HG02884 (cell line): ENCODE measurements around the gene PARD6G.

Source experiments
- ATAC-seq: cut with Tn5 transposase; IDR thresholded peaks from one replicate; pipeline ENCODE4 v1.9.1; 2021; ENCODE audit warnings: mild to moderate bottlenecking, moderate library complexity; ENCODE audit not compliant: unreplicated experiment

The PARD6G gene

DNA sequence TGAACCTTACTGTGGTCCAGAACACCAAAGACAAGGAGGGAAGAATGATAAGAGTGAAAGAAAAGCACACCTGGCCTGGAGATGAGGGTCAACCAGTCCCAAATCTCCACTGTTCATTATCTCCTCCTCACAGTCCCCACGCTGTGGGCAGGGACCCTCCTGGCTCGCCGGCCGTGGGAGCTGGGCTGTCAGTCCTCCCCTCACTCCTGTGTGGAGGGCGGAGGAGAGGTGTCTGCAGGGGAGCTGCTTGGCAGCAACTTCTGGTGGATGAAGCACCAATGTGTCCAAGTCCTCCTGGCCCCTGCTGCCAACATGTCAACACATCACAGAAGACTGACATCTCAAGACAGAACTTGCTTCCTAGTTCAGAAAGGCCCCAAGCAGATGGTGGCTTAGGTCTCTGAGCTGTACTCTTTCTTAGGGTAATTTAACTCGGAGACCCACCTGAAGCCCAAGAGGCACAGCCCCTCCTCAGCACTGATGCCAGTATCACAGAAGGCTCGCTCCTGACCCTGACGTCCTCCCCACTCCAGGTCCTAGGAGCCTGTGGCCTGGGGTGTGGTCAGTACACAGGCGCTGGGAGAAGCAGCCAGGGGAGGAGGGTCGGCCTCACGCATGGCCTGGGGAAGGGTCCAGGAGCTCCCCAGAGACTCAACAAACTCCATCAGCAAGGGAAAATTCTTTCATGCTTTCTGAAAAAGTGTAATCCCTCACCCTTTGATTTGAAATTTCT is 54.5 kb downstream of the PARD6G start:
- ATAC-seq: no peak

GRCh38 chr18:80191907-80192652 is 55.2 kb downstream of the PARD6G start:
- ATAC-seq: no peak

DNA sequence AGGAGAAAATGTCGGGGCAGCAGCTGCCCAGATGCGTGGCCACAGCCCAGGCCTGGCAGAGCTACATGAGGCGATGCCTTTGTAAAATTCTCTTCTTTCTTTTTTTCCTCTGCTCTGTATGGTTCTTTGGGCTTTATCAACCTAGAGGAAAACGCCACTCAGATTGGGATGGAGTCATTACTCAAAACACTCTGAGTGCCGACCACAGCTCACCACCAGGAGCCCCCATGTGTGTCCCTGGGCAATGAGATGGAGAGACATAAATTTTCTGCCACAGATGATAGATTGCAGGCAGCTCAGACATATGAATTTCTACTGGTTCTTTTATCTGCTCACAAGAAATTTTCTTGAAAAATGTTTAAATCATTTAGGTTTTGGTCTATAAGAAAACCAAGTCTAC is 56.0 kb downstream of the PARD6G start:
- no peak for ATAC-seq

- ATAC-seq: no peak
These were observed 57.0 kb downstream of the PARD6G start for GRCh38 chr18:80190311-80190710.

GRCh38 chr18:80189531-80189865 is 57.8 kb downstream of the PARD6G start:
- ATAC-seq: no peak

- no peak for ATAC-seq
These were observed 58.4 kb downstream of the PARD6G start for GRCh38 chr18:80188643-80189530.

DNA sequence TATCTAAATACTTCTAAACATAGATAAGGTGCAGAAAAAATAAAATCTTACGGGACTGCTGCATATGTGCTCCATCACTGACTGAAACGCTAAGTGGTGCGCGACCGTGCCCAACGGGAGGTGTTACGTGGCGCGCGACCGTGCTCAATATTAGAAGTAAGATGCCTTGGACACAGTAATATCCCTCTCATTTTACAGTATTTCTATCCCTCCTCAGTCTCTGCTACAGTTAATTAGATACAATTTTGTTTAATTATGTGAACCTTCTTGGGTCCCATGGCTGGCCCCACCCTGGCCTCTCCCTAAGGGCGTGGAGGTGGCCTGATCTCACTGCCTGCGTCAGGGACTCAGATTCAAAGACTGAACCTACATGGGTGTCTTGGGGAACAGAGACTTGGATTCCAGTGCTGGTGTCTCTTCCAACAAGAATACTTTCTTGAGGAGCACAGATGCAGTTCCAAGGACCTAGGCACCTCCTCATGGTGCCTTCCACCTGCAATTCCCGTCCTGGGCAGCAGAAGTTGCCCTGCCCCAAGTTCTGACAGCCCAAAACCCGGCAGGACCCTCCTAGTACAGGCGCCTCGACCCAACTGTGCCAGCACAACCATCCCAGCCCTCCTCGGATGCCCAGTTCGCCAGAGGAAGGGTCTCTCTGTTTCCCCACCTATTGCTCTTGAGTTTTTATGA is 59.2 kb downstream of the PARD6G start:
- no peak for ATAC-seq

DNA sequence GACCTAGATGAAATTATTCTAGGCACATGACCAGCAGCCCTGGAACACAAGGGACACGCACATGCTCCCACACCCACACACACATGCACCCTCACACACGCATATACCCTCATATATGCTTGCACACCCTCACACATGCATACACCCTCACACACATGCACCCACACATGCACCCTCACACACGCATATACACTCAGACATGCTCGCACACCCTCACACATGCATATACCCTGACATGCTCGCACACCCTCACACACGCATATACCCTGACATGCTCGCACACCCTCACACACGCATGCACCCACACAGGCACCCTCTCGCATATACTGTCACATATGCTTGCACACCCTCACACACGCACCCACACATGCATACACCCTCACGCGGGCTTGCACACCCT is 61.8 kb downstream of the PARD6G start:
- ATAC-seq: no peak

- no peak for ATAC-seq
These were observed 63.0 kb downstream of the PARD6G start for GRCh38 chr18:80184243-80184772.

- no peak for ATAC-seq
These were observed 63.9 kb downstream of the PARD6G start for GRCh38 chr18:80183273-80184050.

- ATAC-seq: no peak
These were observed 64.5 kb downstream of the PARD6G start for GRCh38 chr18:80182855-80183254.

DNA sequence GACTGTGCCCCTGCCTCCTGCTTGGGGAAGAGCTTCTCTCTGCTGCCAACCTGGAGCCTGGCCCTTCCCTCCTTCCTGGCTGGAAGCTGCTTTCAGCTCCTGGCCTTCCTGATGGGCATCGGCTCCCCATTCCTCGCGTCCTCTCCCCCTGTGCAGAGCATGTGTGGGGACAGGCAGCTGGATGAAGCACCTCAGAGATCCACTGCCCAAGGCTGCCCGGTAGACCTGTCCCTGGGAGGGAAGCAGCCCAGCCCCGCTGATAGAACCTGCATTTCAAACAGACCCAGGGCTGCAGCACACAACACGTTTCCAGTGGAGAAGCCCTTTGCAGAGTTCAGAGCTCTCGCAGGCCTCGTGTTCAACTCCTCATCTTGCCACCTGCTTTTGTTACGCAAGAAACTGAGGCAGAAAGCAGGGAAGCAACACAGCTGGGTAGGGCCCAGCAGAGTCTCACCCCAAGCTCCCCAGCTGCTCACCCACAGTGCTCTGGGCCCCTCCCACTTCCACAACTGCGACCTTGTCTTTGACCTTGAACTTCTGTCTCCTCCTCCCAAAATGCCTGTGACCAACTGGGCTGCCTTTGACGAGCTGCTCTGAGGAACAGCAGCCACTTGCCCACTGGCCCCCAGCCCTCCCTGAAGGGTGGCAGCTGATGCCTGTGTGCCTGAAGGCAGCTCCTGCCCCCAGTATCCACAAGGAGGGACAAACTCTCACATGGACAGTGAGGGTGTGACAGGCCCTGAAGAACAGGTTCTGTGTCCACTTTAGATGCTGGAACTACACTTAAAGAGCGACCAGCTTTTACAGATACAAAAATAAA is 65.5 kb downstream of the PARD6G start:
- no peak for ATAC-seq

DNA sequence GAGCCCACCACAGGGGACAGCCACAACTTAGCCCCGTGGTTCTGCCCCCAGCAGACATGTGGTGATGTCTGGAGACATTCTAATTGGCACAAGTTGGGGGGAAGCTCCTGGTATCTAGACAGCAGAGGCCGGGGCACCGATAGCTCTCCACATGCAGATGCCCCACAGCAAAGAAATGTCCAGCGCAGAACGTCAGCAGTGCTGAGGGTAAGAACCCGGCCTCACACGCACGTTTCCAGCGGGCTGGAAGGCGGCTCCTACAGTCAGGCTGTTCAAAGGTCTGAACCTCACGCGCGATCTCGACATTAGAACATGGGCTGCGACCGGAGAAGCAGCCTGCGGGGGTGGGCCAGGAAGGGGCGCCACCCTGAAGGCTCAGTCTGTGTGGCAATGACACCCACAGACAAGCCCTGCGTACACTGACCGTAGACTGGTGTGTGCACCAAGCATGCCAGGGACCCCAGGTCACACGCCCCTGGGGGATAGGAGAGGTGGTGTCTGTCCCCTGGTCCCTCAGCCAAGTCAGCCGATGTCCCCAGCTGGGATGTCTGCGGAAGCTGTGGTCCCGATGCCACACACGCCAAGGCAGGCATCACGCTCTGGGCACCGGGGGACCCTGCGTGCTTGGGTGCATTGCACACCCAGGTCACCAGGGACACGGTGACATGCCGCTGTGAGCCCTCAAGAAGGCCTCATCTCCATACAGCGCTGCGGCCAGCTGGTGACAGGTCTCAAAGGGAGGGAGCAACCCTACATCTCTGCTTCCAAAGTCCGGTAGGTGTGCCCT is 66.3 kb downstream of the PARD6G start:
- ATAC-seq: no peak

- ATAC-seq: no peak
These were observed 67.3 kb downstream of the PARD6G start for GRCh38 chr18:80179857-80180558.

GRCh38 chr18:80178935-80179818 is 68.1 kb downstream of the PARD6G start:
- ATAC-seq: no peak

- no peak for ATAC-seq
These were observed 70.2 kb downstream of the PARD6G start for GRCh38 chr18:80177128-80177527.
